WTC11 (cell line): ENCODE measurements around the gene IL17RD. TPM values are rescaled to one million over a fixed set of nuclear protein-coding genes. Genes with fewer than 3 reads are reported as not detected.

ENCODE experiments used
- ATAC-seq: fragments of 200-7000 bp; cut with Tn5 transposase; 2 replicates; pipeline ENCODE4 v1.10.0; 2021; ENCODE audit warnings: mild to moderate bottlenecking, moderate library complexity
- CTCF ChIA-PET: fragments of 300-600 bp; sonication (Branson Sonifier 250); formaldehyde crosslinking; loops from one replicate; lab custom pipeline; 2021; ENCODE audit warnings: antibody characterized with exemption; lab: Charles Lee
- POLR2A ChIA-PET: fragments of 350-600 bp; sonication (Branson Sonifier 250); formaldehyde crosslinking; loops from one replicate; lab custom pipeline; 2021; ENCODE audit warnings: antibody characterized with exemption; lab: Charles Lee
- DNase-seq: peaks from one replicate; pipeline ENCODE4 v3.0.0; 2021; ENCODE audit warnings: low spot score
- H3K27ac Mint-ChIP-seq: 2 replicates; pipeline ENCODE4 v1.8.0; 2021; ENCODE audit warnings: mixed read lengths
- H3K27me3 Mint-ChIP-seq: 2 replicates; pipeline ENCODE4 v1.8.0; 2021; ENCODE audit warnings: low read depth, mild to moderate bottlenecking, moderate library complexity, mixed read lengths
- H3K36me3 Mint-ChIP-seq: 2 replicates; pipeline ENCODE4 v1.8.0; 2021; ENCODE audit warnings: mixed read lengths
- H3K4me1 Mint-ChIP-seq: 2 replicates; pipeline ENCODE4 v1.8.0; 2022; ENCODE audit warnings: mixed read lengths
- H3K4me3 Mint-ChIP-seq: 2 replicates; pipeline ENCODE4 v1.8.0; 2021; ENCODE audit warnings: mild to moderate bottlenecking, moderate library complexity, mixed read lengths
- H3K9me3 Mint-ChIP-seq: 2 replicates; pipeline ENCODE4 v1.8.0; 2021; ENCODE audit warnings: mixed read lengths
- CBFB ChIP-seq: sonication (generic); formaldehyde crosslinking; IDR thresholded peaks from 2 replicates; pipeline ENCODE4 v1.8.1; 2022; ENCODE audit warnings: mild to moderate bottlenecking, low read depth, missing genetic modification reagents
- EMX1 ChIP-seq: fragments of 250-450 bp; sonication (Bioruptor Pico); IDR thresholded peaks from 2 replicates; pipeline ENCODE4 v1.8.0; 2021; ENCODE audit warnings: mild to moderate bottlenecking
- FOXJ3 ChIP-seq: sonication (generic); formaldehyde crosslinking; IDR thresholded peaks from 2 replicates; pipeline ENCODE4 v1.9.0; 2021; ENCODE audit warnings: missing genetic modification reagents, mild to moderate bottlenecking, borderline replicate concordance
- FOXK1 ChIP-seq: sonication (generic); formaldehyde crosslinking; IDR thresholded peaks from 2 replicates; pipeline ENCODE4 v1.8.0; 2022; ENCODE audit warnings: mild to moderate bottlenecking, moderate library complexity, missing genetic modification reagents
- FOXP1 ChIP-seq: sonication (generic); formaldehyde crosslinking; IDR thresholded peaks from 2 replicates; pipeline ENCODE4 v1.8.0; 2022; ENCODE audit warnings: missing genetic modification reagents, mild to moderate bottlenecking, moderate library complexity, borderline replicate concordance
- NFE2L1 ChIP-seq: sonication (generic); formaldehyde crosslinking; IDR thresholded peaks from 2 replicates; pipeline ENCODE4 v1.8.1; 2023; ENCODE audit warnings: missing genetic modification reagents
- SP1 ChIP-seq: sonication (generic); formaldehyde crosslinking; conservative IDR thresholded peaks from 2 replicates; pipeline ENCODE4 v1.8.1; 2022; ENCODE audit warnings: missing genetic modification reagents
- TEAD4 ChIP-seq: sonication (generic); formaldehyde crosslinking; IDR thresholded peaks from 2 replicates; pipeline ENCODE4 v1.8.0; 2022; ENCODE audit warnings: mild to moderate bottlenecking, missing genetic modification reagents
- ZNF121 ChIP-seq: sonication (generic); formaldehyde crosslinking; IDR thresholded peaks from 2 replicates; pipeline ENCODE4 v1.8.0; 2023; ENCODE audit warnings: missing genetic modification reagents
- ZNF232 ChIP-seq: sonication (generic); formaldehyde crosslinking; IDR thresholded peaks from 2 replicates; pipeline ENCODE4 v1.8.0; 2022; ENCODE audit warnings: mild to moderate bottlenecking, missing genetic modification reagents
- total RNA-seq: library from RNA; stranded (reverse); gene quantifications from 3 replicates; pipeline ENCODE4 v1.2.3, GENCODE V29; 2021
- TF ChIP-seq, protein P1 (sequence below): sonication (generic); formaldehyde crosslinking; IDR thresholded peaks from 2 replicates; pipeline ENCODE4 v1.8.0; 2022; ENCODE audit warnings: missing genetic modification reagents
- TF ChIP-seq, protein P2 (sequence below): fragments of 250-450 bp; sonication (Bioruptor Pico); IDR thresholded peaks from 2 replicates; pipeline ENCODE4 v2.1.2; 2022; ENCODE audit warnings: mild to moderate bottlenecking, moderate library complexity
- TF ChIP-seq, protein P3 (sequence below): fragments of 250-450 bp; sonication (Bioruptor Pico); IDR thresholded peaks from 2 replicates; pipeline ENCODE4 v1.9.0; 2021; ENCODE audit warnings: mild to moderate bottlenecking
- TF ChIP-seq, protein P4 (sequence below): sonication (generic); formaldehyde crosslinking; IDR thresholded peaks from 2 replicates; pipeline ENCODE4 v1.8.0; 2023; ENCODE audit warnings: missing genetic modification reagents
- TF ChIP-seq, protein P5 (sequence below): sonication (generic); formaldehyde crosslinking; IDR thresholded peaks from 2 replicates; pipeline ENCODE4 v1.8.0; 2023; ENCODE audit warnings: missing genetic modification reagents, mild to moderate bottlenecking, borderline replicate concordance

Gene IL17RD
- total RNA-seq, 1 experiment from 2014 or later = 72.9 TPM

DNA sequence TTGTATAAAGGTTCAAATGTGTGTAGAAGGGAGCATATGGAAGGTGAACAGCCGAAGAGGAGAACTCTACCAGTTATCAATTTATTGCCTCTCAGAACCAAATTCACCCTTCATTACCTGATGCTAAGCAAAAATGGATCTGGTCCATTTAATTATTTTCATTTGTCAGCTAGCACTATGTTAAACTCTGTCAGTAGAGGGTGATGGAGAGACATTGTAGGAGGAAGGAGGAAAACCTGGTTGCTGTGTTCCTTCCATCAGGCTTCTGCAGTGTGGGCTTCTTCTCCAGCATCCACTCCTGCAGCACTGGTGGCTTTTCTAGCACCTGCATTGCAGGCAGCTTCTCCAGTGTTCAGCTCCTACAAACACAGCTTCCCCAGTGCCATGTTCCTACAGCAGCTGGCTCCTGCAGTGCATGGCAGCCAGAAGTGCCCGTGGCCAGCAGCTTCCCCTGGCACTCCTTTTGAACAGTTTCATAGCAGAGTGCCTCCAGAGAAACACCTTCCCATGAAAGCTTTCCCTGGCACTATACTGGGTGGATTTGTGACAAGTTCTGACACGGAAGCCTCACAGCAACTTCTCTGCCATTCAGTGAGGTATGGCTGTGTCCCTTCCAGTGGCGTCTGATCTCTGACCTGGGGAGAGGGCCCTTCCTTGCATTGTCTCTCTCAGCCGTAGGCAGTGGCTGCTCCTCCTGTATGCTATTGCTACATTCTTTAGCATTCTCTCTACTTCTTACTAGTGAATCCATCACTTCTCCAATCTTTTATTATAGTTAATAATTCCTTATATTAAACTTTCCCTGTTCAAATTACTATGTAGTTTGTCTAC is 14.6 kb upstream of the IL17RD start:
- TF ChIP-seq, protein P1, sequence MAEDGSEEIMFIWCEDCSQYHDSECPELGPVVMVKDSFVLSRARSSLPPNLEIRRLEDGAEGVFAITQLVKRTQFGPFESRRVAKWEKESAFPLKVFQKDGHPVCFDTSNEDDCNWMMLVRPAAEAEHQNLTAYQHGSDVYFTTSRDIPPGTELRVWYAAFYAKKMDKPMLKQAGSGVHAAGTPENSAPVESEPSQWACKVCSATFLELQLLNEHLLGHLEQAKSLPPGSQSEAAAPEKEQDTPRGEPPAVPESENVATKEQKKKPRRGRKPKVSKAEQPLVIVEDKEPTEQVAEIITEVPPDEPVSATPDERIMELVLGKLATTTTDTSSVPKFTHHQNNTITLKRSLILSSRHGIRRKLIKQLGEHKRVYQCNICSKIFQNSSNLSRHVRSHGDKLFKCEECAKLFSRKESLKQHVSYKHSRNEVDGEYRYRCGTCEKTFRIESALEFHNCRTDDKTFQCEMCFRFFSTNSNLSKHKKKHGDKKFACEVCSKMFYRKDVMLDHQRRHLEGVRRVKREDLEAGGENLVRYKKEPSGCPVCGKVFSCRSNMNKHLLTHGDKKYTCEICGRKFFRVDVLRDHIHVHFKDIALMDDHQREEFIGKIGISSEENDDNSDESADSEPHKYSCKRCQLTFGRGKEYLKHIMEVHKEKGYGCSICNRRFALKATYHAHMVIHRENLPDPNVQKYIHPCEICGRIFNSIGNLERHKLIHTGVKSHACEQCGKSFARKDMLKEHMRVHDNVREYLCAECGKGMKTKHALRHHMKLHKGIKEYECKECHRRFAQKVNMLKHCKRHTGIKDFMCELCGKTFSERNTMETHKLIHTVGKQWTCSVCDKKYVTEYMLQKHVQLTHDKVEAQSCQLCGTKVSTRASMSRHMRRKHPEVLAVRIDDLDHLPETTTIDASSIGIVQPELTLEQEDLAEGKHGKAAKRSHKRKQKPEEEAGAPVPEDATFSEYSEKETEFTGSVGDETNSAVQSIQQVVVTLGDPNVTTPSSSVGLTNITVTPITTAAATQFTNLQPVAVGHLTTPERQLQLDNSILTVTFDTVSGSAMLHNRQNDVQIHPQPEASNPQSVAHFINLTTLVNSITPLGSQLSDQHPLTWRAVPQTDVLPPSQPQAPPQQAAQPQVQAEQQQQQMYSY (CRISPR knock-in tag) = peak; percentile 57
- TF ChIP-seq EMX1 (CRISPR knock-in tag) (no peak), NFE2L1 (CRISPR knock-in tag) (no peak)
- TF ChIP-seq, protein P2, sequence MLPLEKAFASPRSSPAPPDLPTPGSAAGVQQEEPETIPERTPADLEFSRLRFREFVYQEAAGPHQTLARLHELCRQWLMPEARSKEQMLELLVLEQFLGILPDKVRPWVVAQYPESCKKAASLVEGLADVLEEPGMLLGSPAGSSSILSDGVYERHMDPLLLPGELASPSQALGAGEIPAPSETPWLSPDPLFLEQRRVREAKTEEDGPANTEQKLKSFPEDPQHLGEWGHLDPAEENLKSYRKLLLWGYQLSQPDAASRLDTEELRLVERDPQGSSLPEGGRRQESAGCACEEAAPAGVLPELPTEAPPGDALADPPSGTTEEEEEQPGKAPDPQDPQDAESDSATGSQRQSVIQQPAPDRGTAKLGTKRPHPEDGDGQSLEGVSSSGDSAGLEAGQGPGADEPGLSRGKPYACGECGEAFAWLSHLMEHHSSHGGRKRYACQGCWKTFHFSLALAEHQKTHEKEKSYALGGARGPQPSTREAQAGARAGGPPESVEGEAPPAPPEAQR (CRISPR knock-in tag) = no peak
- TF ChIP-seq, protein P3, sequence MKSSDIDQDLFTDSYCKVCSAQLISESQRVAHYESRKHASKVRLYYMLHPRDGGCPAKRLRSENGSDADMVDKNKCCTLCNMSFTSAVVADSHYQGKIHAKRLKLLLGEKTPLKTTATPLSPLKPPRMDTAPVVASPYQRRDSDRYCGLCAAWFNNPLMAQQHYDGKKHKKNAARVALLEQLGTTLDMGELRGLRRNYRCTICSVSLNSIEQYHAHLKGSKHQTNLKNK (CRISPR knock-in tag) = no peak
- POLR2A ChIA-PET = no interaction called here
- Mint-ChIP-seq H3K4me1 (peaks cover 14% of the 10 kb centered on the region), H3K36me3 (no peaks in the 10 kb centered on the region), H3K27me3 (no peaks in the 10 kb centered on the region), H3K9me3 (0 out of 2 replicates have a peak, but pooled peaks cover 3% of the 10 kb centered on the region), H3K27ac (no peak overlapping the region), H3K4me3 (no peak overlapping the region)
- no peak for DNase-seq
- peak; percentile 92 for ATAC-seq
- CTCF ChIA-PET = interaction anchor here (0.7 to 2.4 kb wide), 15 partner anchors 9 to 255 kb away, joined by 3 to 16 read pairs (median 5); partner anchors contain the start of gene HESX1

DNA sequence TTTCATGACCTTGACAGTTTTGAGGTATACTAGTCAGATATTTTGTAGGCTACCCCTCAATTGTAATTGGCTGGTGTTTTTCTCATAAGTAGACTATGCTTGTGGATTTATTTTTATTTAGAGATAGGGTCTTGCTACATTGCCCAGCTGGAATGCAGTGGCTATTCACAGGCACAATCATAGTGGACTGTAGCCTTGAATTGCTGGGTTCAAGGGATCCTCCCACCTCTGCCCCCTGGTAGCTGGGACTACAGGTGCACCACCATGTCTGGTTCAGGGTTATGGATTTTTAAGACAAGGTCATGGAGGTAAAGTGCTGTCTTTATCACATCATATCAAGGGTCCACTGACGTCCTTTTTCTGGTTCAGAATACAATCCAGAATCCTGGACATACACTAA is 10.9 kb upstream of the IL17RD start:
- Mint-ChIP-seq H3K9me3 (peaks cover 4% of the 10 kb centered on the region), H3K36me3 (no peaks in the 10 kb centered on the region), H3K4me3 (no peak overlapping the region), H3K4me1 (peaks cover 4% of the 10 kb centered on the region), H3K27me3 (no peaks in the 10 kb centered on the region; the same call in 1 of the 2 replicates), H3K27ac (no peak overlapping the region)
- TF ChIP-seq ZNF121 (CRISPR knock-in tag) = peak; percentile 64; the same call in 1 of the 2 replicates
- TF ChIP-seq, protein P4, sequence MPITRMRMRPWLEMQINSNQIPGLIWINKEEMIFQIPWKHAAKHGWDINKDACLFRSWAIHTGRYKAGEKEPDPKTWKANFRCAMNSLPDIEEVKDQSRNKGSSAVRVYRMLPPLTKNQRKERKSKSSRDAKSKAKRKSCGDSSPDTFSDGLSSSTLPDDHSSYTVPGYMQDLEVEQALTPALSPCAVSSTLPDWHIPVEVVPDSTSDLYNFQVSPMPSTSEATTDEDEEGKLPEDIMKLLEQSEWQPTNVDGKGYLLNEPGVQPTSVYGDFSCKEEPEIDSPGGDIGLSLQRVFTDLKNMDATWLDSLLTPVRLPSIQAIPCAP = no peak
- POLR2A ChIA-PET = no interaction called here
- ATAC-seq (no peak), DNase-seq (no peak)
- CTCF ChIA-PET = no interaction called here

DNA sequence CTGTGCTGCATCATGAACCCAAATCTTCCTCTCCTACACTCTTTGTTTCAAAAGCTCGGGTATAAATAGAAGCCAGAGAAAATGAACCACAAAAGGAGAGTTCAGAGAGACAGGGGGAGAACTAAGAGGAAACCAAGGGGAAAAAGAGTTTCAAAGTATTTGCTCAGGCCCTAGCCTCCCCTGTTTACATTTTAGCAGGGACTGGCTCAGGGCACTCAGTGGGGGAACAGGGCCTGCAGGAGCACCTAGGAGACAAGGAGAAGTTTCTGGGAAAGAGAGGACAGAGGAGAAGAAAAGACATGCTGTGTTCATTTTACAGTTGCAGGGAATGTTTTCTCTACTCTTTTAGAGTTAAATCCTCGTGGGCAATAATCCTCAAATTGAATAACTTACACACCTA is 8.5 kb upstream of the IL17RD start:
- Mint-ChIP-seq H3K9me3 (peaks cover 8% of the 10 kb centered on the region), H3K4me1 (peaks cover 19% of the 10 kb centered on the region), H3K27ac (no peak overlapping the region), H3K4me3 (no peak overlapping the region), H3K36me3 (no peaks in the 10 kb centered on the region), H3K27me3 (peaks cover 8% of the 10 kb centered on the region)
- ATAC-seq (no peak), DNase-seq (no peak)
- POLR2A ChIA-PET = no interaction called here
- CTCF ChIA-PET = no interaction called here
- TF ChIP-seq FOXJ3 (no peak), FOXP1 (CRISPR knock-in tag) (no peak), ZNF232 (CRISPR knock-in tag) (no peak), TEAD4 (CRISPR knock-in tag) (no peak), EMX1 (CRISPR knock-in tag) (no peak), SP1 (no peak), FOXK1 (CRISPR knock-in tag) (no peak), CBFB (CRISPR knock-in tag) (no peak)
- TF ChIP-seq, protein P5, sequence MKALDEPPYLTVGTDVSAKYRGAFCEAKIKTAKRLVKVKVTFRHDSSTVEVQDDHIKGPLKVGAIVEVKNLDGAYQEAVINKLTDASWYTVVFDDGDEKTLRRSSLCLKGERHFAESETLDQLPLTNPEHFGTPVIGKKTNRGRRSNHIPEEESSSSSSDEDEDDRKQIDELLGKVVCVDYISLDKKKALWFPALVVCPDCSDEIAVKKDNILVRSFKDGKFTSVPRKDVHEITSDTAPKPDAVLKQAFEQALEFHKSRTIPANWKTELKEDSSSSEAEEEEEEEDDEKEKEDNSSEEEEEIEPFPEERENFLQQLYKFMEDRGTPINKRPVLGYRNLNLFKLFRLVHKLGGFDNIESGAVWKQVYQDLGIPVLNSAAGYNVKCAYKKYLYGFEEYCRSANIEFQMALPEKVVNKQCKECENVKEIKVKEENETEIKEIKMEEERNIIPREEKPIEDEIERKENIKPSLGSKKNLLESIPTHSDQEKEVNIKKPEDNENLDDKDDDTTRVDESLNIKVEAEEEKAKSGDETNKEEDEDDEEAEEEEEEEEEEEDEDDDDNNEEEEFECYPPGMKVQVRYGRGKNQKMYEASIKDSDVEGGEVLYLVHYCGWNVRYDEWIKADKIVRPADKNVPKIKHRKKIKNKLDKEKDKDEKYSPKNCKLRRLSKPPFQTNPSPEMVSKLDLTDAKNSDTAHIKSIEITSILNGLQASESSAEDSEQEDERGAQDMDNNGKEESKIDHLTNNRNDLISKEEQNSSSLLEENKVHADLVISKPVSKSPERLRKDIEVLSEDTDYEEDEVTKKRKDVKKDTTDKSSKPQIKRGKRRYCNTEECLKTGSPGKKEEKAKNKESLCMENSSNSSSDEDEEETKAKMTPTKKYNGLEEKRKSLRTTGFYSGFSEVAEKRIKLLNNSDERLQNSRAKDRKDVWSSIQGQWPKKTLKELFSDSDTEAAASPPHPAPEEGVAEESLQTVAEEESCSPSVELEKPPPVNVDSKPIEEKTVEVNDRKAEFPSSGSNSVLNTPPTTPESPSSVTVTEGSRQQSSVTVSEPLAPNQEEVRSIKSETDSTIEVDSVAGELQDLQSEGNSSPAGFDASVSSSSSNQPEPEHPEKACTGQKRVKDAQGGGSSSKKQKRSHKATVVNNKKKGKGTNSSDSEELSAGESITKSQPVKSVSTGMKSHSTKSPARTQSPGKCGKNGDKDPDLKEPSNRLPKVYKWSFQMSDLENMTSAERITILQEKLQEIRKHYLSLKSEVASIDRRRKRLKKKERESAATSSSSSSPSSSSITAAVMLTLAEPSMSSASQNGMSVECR (CRISPR knock-in tag) = no peak
- TF ChIP-seq, protein P4 = no peak
